ENCODE data around the gene CBR4.
A peak's percentile ranks its signal among the peaks of the same experiment; 100 is the strongest.

CBR4 gene

DNA sequence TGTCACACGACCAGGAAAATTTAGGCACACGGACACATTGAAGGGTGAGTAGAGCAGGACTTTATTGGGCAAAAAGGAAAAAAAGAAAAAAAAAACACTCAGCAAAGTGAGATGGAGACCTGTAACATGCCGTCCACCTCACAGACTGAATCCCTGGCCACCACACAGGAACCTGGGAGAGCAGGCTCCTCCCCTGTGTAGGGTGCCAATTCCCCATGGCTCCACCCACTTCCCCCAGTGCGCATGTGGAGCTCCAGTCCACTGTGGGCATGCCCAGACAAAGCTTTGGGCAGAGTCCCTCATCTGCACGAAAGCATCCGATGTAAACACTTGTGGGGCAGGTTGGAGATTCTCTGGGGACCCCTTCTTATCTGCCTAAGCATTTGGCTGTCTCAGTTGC is 23.6 kb upstream of the CBR4 start:
- DNase-seq (ENCODE audit: low read depth), result no peak

- no peak for DNase-seq (ENCODE audit: low read depth)
Measured at GRCh38 chr4:169032883-169033645, 23.0 kb upstream of the CBR4 start.

GRCh38 chr4:169032194-169032593 is 22.1 kb upstream of the CBR4 start:
- DNase-seq (ENCODE audit: low read depth), result no peak

- DNase-seq (ENCODE audit: low read depth), result no peak
Measured at GRCh38 chr4:169031392-169031791, 21.3 kb upstream of the CBR4 start.

GRCh38 chr4:169030562-169030982 is 20.5 kb upstream of the CBR4 start:
- DNase-seq (ENCODE audit: low read depth), result no peak

- no peak for DNase-seq (ENCODE audit: low read depth)
Measured at GRCh38 chr4:169029947-169030346, 19.9 kb upstream of the CBR4 start.

DNA sequence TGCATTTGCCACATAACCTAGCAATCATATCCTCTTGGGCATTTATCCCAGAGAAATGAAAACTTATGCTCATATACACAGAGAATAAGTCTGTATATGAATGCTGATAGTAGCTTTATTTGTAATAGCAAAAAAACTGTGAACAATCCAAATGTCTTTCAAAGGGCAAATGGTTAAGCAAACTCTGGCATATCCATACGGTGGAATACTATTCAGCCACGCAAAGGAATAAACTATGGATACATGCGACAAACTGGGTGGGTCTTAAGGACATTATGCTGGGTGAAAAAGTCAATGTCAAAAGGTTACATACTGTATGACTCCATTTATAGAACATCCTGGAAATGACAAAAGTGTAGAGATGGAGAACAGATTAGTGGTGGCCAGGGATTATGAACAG is 17.6 kb upstream of the CBR4 start:
- no peak for DNase-seq (ENCODE audit: low read depth)

GRCh38 chr4:169025184-169025583 is 15.1 kb upstream of the CBR4 start:
- DNase-seq (ENCODE audit: low read depth), result no peak

DNA sequence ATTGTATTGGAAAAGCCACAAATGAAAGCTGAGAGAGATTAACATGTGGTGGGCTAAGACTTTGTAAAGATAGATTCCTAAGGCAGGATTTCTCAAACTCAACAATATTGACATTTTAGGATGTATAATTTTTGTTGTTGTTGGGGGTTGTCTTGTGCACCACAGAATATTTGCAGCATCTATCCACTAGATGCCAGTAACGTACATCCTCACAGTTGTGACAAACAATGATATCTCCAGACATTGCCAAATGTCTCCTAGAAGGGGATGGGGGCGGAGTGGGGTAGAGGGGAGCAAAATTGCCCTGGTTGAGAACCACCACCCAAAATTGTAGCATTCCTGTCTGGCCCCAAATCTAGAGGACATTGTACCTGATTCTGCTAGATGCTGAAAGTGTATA is 14.7 kb upstream of the CBR4 start:
- DNase-seq (ENCODE audit: low read depth), result no peak

- DNase-seq (ENCODE audit: low read depth), result no peak
Measured at GRCh38 chr4:169018406-169018805, 8.4 kb upstream of the CBR4 start.

DNA sequence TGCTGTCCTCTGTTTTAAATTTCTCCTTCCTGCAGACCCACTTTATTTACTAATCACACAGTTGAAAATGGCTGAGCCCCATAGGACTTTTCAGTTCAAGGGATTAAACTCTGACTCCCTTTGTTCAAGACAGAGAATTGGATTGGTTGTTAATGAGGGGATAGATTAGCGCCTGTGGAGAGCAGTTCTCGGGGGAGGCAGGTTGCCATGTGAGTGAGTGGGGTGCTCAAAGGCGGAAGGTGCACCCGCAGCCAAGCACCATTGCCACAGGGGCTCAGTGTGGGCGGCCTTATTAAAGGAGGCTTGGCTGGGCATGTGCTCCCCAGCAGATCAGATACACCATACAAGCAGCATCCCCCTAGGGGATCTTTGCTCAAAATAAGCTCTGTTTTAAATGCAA is 7.9 kb upstream of the CBR4 start:
- DNase-seq (ENCODE audit: low read depth), result no peak

GRCh38 chr4:169015186-169015623 is 5.2 kb upstream of the CBR4 start:
- DNase-seq (ENCODE audit: low read depth), result no peak

GRCh38 chr4:169014586-169014985 is 4.5 kb upstream of the CBR4 start:
- DNase-seq (ENCODE audit: low read depth), result no peak

- DNase-seq (ENCODE audit: low read depth), result no peak
Measured at GRCh38 chr4:169013396-169013795, 3.3 kb upstream of the CBR4 start.

GRCh38 chr4:169012049-169012448 is 2.0 kb upstream of the CBR4 start:
- DNase-seq (ENCODE audit: low read depth), result no peak

- peak; percentile 23 for DNase-seq (ENCODE audit: low read depth)
Measured at GRCh38 chr4:169009286-169010124, 550 bp downstream of the CBR4 start.

DNA sequence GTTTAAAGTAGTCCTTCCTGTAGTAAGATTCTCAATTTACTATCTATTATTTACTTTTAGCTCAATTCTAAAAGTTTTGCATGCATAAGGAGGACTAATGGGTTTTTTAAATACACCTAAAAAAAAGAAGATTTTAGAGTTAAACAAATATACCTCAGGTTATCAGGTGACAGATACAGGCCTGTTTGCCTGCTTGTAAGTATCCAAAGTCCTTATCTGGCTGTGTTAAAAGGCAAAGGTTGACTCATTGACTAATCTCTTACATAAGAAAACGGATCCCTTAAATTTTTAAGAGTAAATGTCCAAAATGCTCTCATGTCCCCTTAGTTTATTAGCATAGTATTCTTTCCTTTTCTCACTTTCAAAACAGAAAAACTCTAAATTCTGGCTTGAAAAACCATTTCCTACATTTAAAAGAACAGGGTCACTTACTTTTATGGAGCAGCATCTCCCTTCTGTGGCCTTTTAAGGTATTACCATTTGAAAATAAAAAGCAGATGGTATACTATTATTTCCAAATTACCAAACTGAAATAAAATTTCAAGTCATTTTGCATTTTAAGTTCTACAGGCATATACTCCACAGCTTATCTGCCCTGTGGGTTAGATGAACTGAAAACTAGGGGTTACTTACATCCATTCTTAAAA is 4.5 kb downstream of the CBR4 start:
- no peak for DNase-seq (ENCODE audit: low read depth)

DNA sequence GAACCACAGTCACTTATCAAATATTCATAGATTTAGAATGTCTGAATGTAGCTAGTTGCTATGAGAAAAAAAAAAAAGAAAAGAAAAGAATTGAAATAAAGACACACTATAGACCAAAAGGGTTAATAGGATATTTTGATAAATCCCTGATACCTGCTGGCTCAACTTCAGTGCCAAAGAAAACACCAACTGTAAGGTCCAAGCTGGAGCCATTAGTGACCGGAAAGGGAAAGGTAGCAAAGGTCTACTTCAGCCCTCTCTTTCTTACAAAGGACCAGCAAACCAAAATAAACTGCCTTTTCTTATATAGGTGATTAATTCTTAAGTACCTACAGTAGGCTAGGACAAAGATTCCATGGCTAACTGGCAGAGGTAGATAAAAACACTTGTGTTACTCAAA is 9.7 kb downstream of the CBR4 start:
- no peak for DNase-seq (ENCODE audit: low read depth)

DNA sequence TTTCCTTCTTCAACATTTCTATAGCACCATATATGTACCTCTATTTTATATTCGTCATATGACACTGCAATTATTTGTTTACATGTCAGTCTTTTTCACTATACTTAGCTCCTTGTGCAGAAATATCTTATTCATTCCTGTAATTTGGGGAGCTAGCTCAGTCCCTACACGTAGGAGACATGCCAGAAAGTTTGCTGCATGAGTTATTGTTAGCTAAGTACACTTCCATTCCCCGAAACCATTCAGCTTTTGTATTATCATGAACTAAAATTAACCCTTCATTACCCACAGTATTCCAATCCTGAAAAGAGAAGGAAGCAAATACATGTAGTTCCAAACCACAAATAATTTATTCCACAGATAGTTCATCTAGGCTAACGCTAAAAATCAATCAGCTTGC is 10.2 kb downstream of the CBR4 start:
- no peak for DNase-seq (ENCODE audit: low read depth)

- DNase-seq (ENCODE audit: low read depth), result no peak
Measured at GRCh38 chr4:168998596-168998995, 11.5 kb downstream of the CBR4 start.

DNA sequence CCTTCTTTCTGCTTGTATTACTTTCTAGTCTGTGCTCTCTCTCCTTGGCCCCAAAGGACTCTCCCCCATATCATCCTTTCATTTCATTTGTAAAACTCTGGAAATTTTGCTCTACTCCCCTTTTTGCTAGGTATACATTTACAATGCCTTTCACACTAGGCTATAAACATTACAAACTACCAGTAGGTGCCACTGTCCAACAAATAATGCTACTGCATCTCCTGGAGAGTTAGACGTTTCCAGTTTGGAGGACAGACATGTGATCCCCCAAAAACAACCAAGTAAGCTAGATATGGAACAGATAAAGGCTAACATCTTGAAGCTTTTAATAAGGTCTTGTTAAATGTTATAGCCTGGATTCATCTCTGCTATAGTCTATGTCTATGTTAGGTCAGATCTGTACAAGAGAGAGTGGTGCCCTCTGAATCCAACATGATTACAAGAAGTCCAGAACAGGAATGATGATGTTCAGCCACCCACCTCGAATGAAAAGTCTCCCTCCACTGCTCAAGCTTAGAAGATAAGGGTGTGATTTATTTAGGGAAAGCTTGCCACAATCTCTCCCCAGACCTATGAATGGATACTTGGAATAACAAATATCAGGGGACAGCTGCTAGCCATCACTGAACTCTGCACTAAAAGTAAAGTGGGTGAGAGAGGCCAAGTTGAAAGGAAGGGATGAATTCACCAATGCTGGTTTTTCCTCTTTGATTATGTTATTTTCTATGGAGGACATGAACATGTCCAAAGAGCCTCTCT is 14.3 kb downstream of the CBR4 start:
- DNase-seq (ENCODE audit: low read depth), result no peak

DNA sequence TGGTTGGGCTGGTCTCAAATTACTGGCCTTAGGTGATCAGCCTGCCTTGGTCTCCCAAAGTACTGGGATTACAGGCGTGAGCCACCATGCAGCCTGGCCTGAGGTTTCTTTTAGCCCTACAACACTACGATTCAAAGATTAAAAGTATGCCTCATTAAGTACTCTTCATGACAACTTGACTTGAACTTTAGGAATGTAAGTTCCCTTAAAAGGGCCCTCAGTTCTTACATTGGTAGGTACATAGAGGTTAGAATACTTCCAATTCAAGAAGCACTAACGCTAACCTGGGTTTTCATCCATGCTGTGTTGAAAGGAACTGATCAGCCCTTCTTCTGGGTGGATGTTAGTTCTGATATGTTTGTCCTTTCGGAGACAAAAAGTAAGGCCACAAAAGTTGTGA is 15.1 kb downstream of the CBR4 start:
- DNase-seq (ENCODE audit: low read depth), result no peak
